K562 (cell line): ENCODE data around the gene BET1L. TPM values are rescaled to one million over a fixed set of nuclear protein-coding genes. Genes with fewer than 3 reads are reported as not detected.
A peak's percentile ranks its signal among the peaks of the same experiment; 100 is the strongest.

ENCODE experiments used
- ATAC-seq: fragments of 200-7000 bp; cut with Tn5 transposase; 3 replicates; pipeline ENCODE4 v1.9.1; 2020; ENCODE audit warnings: moderate library complexity
- BruUV-seq: library from RNA; stranded (reverse); fragments of 400-500 nt; replicated peaks from 2 replicates; lab custom pipeline; 2021; lab: Mats Ljungman, UMichigan
- CTCF ChIA-PET: fragments of 300-600 bp; formaldehyde crosslinking; extraction: SDS; loops from one replicate; lab custom pipeline; 2021; ENCODE audit warnings: low intra/inter-chr PET ratio; lab: Yijun Ruan, JAX
- POLR2A ChIA-PET: fragments of 300-600, 350-650 bp; sonication (Branson Sonifier 250); formaldehyde crosslinking; extraction: SDS; loops from one replicate; lab custom pipeline; 2021; ENCODE audit warnings: antibody characterized with exemption, inconsistent platforms; lab: Yijun Ruan, JAX
- DNase-seq, 4 experiments: peaks; one replicate each; pipeline versions ENCODE4 v3.0.0 to v3.0.0-alpha.2; 2011 to 2018; ENCODE audit warnings: low spot score in 3 of 4, mixed read lengths in 3 of 4; ENCODE audit errors: extremely low read depth in 1 of 4
- FAIRE-seq: peaks from 2 replicates; lab custom pipeline; 2011; peaks lifted over from hg19 to GRCh38; lab: Jason Lieb, UNC
- H2AFZ ChIP-seq: 2 replicates; pipeline ENCODE4 v1.6.0; 2011; ENCODE audit warnings: low read depth, low read length, control low read depth, inconsistent platforms
- H3K27ac ChIP-seq: fragments of 200-600 bp; 3 replicates; pipeline ENCODE4 v1.8.0; 2011; ENCODE audit warnings: low read depth, mild to moderate bottlenecking, control low read depth, inconsistent platforms, low read length, moderate library complexity, mixed read lengths; ENCODE audit errors: extremely low read depth
- H3K27me3 ChIP-seq, 2 experiments: fragments of 300-600 bp in 1 of 2; 2 replicates in 1 of 2; 3 replicates in 1 of 2; pipeline versions ENCODE4 v1.6.0 to v1.8.0; 2011; ENCODE audit warnings: inconsistent platforms in 2 of 2, low read length in 2 of 2, mild to moderate bottlenecking in 1 of 2, mixed read lengths in 1 of 2, moderate library complexity in 1 of 2; ENCODE audit not compliant: control insufficient read depth in 2 of 2, insufficient read depth in 2 of 2
- H3K36me3 ChIP-seq: fragments of 300-600 bp; 3 replicates; pipeline ENCODE4 v1.8.0; 2011; ENCODE audit warnings: mild to moderate bottlenecking, low read length, inconsistent platforms; ENCODE audit not compliant: control insufficient read depth, insufficient read depth
- H3K4me1 ChIP-seq, 2 experiments: fragments of 200-600 bp in 1 of 2; replicated peaks in 1 of 2; 2 replicates in 1 of 2; 3 replicates in 1 of 2; pipeline versions ENCODE4 v1.5.1 to v1.8.0; 2011; ENCODE audit warnings: inconsistent platforms in 2 of 2, low read length in 2 of 2, mild to moderate bottlenecking in 1 of 2, mixed read lengths in 1 of 2, moderate library complexity in 1 of 2; ENCODE audit not compliant: control insufficient read depth in 2 of 2, insufficient read depth in 2 of 2
- H3K4me2 ChIP-seq: 2 replicates; pipeline ENCODE4 v1.6.1; 2011; ENCODE audit warnings: low read length, control low read depth, inconsistent platforms, mixed read lengths; ENCODE audit not compliant: insufficient read depth
- H3K4me3 ChIP-seq: fragments of 200-600 bp; sonication (generic), shearing (Covaris generic); 2 replicates; pipeline ENCODE4 v1.5.1; 2016; ENCODE audit warnings: control low read depth, inconsistent platforms
- H3K79me2 ChIP-seq: fragments of 200-600 bp; 3 replicates; pipeline ENCODE4 v1.8.0; 2011; ENCODE audit warnings: low read length, inconsistent platforms; ENCODE audit not compliant: control insufficient read depth, insufficient read depth
- H3K9ac ChIP-seq, 2 experiments: 2 replicates each; pipeline versions ENCODE4 v1.6.0 to v1.6.1; 2011; ENCODE audit warnings: low read depth in 2 of 2, low read length in 2 of 2, control low read depth in 1 of 2, inconsistent platforms in 1 of 2, mild to moderate bottlenecking in 1 of 2, mixed read lengths in 1 of 2; ENCODE audit not compliant: insufficient read depth in 1 of 2
- H3K9me1 ChIP-seq: one replicate; pipeline ENCODE4 v1.6.0; 2011; ENCODE audit warnings: inconsistent platforms, mild to moderate bottlenecking, low read length, moderate library complexity; ENCODE audit not compliant: control insufficient read depth, insufficient read depth
- H3K9me3 ChIP-seq: replicated peaks from 2 replicates; pipeline ENCODE4 v1.5.1; 2011; ENCODE audit warnings: low read depth, low read length, inconsistent platforms; ENCODE audit not compliant: control insufficient read depth, insufficient read depth
- H4K20me1 ChIP-seq: replicated peaks from 2 replicates; pipeline ENCODE4 v1.6.1; 2011; ENCODE audit warnings: low read length, inconsistent platforms, mixed read lengths; ENCODE audit not compliant: control insufficient read depth, insufficient read depth
- CREM ChIP-seq: IDR thresholded peaks from 2 replicates; pipeline ENCODE4 v1.6.1; 2014; ENCODE audit warnings: antibody characterized with exemption, low read depth
- ILK ChIP-seq: fragments of 450-650 bp; IDR thresholded peaks from 2 replicates; pipeline ENCODE4 v1.6.1; 2016; ENCODE audit warnings: missing genetic modification characterization, low read depth, mild to moderate bottlenecking, missing compliant biosample characterization, moderate library complexity, borderline replicate concordance
- KAT7 ChIP-seq: sonication (generic); formaldehyde crosslinking; IDR thresholded peaks from 2 replicates; pipeline ENCODE4 v1.8.0; 2022; ENCODE audit warnings: missing genetic modification reagents, mild to moderate bottlenecking, borderline replicate concordance
- KDM5B ChIP-seq: fragments of 200-600 bp; sonication (generic); IDR thresholded peaks from 2 replicates; pipeline ENCODE4 v1.6.1; 2012; ENCODE audit warnings: low read depth, mild to moderate bottlenecking, moderate library complexity, low read length, control low read depth, inconsistent platforms; ENCODE audit not compliant: insufficient replicate concordance
- POLR2A ChIP-seq: fragments of 450-650 bp; conservative IDR thresholded peaks from 2 replicates; pipeline ENCODE4 v1.6.1; 2016
- POLR2G ChIP-seq: fragments of 200-400 bp; formaldehyde crosslinking; IDR thresholded peaks from 2 replicates; pipeline ENCODE4 v1.6.1; 2017; ENCODE audit warnings: low read depth, mild to moderate bottlenecking, antibody characterized with exemption, low read length, moderate library complexity
- SPI1 ChIP-seq: IDR thresholded peaks from 2 replicates; pipeline ENCODE4 v1.6.1; 2011; ENCODE audit warnings: low read depth, low read length, control low read depth, borderline replicate concordance
- TGIF2 ChIP-seq: sonication (generic); formaldehyde crosslinking; IDR thresholded peaks from 2 replicates; pipeline ENCODE4 v1.8.1; 2022; ENCODE audit warnings: mild to moderate bottlenecking, missing genetic modification reagents, moderate library complexity
- U2AF2 ChIP-seq: fragments of 200-400 bp; formaldehyde crosslinking; optimal IDR thresholded peaks from 2 replicates; pipeline ENCODE3; 2017; ENCODE audit warnings: low read depth, mild to moderate bottlenecking, low read length
- ZNF445 ChIP-seq: fragments of 250-450 bp; sonication (Bioruptor Pico); IDR thresholded peaks from 2 replicates; pipeline ENCODE4 v1.4.0; 2020; ENCODE audit warnings: low read depth, mild to moderate bottlenecking, moderate library complexity
- WGBS: fragments of 100-300 bp; shearing (Covaris generic); methylation state at CpG from one replicate; pipeline ENCODE4 v1.1.6; 2016; ENCODE audit warnings: low coverage, mixed read lengths; ENCODE audit not compliant: insufficient coverage; ENCODE audit errors: missing lambda C conversion rate; 5-methylcytosine and 5-hydroxymethylcytosine counted together
- in situ Hi-C: fragments of 300-500 bp; cut with MboI; formaldehyde crosslinking; loops from 4 replicates; pipeline ENCODE4 v1.15.0; 2018; ENCODE audit warnings: inconsistent platforms, mixed read lengths
- intact Hi-C: fragments of 100-400 bp; cut with micrococcal nuclease; formaldehyde crosslinking; loops from 2 replicates; pipeline ENCODE4 v1.14.2; 2022
- polyA plus RNA-seq, 8 experiments: library from polyadenylated mRNA; depleted of rRNA in 4 of 8; stranded (reverse) in 5 of 8; unstranded in 3 of 8; fragments of >200 nt; fragmentation: Nextera tagmentation in 2 of 8; fragmentation: Illumina TruSeq in 1 of 8; extraction: Ambion mirVana in 2 of 8; extraction: Trizol in 1 of 8; gene quantifications; 2 replicates each; pipeline versions ENCODE4 v1.2.1 to v1.2.3, GENCODE V29; 2011 to 2014; ENCODE audit warnings: inconsistent platforms in 1 of 8, missing spikeins in 1 of 8
- total RNA-seq, 7 experiments: library from RNA; depleted of rRNA in 6 of 7; stranded (reverse); fragments of >200 nt in 6 of 7; fragmentation: Illumina TruSeq in 2 of 7; extraction: Trizol in 2 of 7; gene quantifications; 2 replicates each; pipeline versions ENCODE4 v1.2.1 to v1.2.3, GENCODE V29; 2011 to 2021; ENCODE audit warnings: low replicate concordance in 1 of 7
- TF ChIP-seq, protein P1 (sequence below): fragments of 450-650 bp; IDR thresholded peaks from 2 replicates; pipeline ENCODE4 v1.6.1; 2016; ENCODE audit warnings: borderline replicate concordance

Gene BET1L
- total and polyA plus RNA-seq, 9 of the 15 experiments (the other 6 are each of a cell fraction or from before 2014, with no cell fraction given) = 9.9 to 69.1 (median 19.9) TPM

DNA sequence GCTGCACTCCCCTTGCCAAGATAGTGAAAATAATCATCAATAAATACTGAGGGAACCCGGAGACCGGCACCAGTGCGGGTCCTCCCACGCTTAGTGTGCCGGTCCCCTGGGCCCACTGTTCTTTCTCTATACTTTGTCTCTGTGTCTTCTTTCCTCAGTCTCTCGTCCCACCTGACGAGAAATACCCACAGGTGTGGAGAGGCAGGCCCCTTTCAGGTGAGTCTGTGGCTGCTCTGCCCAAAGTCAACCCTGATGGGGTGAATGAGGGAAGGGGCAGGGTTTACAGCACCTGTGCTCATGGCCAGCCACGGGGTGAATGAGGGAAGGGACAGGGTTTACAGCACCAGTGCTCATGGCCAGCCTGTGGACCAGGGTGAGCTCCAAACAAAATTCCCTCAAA, 4.7 kb downstream of the BET1L start:
- ATAC-seq = no peak
- BruUV-seq = no TSS peak
- no peaks in the 10 kb centered on the region for H3K9me1 ChIP-seq
- H3K9ac ChIP-seq = no peak overlapping the region
- no peak for DNase-seq
- CTCF ChIA-PET = no interaction called here
- peaks cover 52% of the 10 kb centered on the region for H3K36me3 ChIP-seq
- H3K9me3 ChIP-seq = no peaks in the 10 kb centered on the region
- H3K27ac ChIP-seq = no peak overlapping the region
- no peak overlapping the region for H3K4me3 ChIP-seq
- FAIRE-seq = no peak
- peaks cover 35% of the 10 kb centered on the region for H3K79me2 ChIP-seq
- POLR2A ChIA-PET = interaction anchor here (0.9 kb wide), 1 partner anchor 10 kb away, joined by 3 read pairs; no protein-coding TSS in a partner anchor
- no peak overlapping the region for H3K4me2 ChIP-seq
- 0 out of 2 replicates have a peak, but pooled peaks have one; percentile 13 for TF ChIP-seq POLR2A
- 0 out of 2 replicates have a peak, but pooled peaks have one; percentile 25 for TF ChIP-seq POLR2G
- TF ChIP-seq TGIF2 (CRISPR knock-in tag) = no peak
- H3K27me3 ChIP-seq = no peaks in the 10 kb centered on the region
- intact Hi-C loops (no loop called here), in situ Hi-C loops (no loop called here)
- H3K4me1 ChIP-seq = peaks cover 24 to 54% of the 10 kb centered on the region in 2 experiments; a peak in 4 of 5 replicates
- H2AFZ ChIP-seq = no peak overlapping the region
- 70% methylated on average over 8 of the region's 8 CpGs for WGBS
- peaks cover 25% of the 10 kb centered on the region for H4K20me1 ChIP-seq

DNA sequence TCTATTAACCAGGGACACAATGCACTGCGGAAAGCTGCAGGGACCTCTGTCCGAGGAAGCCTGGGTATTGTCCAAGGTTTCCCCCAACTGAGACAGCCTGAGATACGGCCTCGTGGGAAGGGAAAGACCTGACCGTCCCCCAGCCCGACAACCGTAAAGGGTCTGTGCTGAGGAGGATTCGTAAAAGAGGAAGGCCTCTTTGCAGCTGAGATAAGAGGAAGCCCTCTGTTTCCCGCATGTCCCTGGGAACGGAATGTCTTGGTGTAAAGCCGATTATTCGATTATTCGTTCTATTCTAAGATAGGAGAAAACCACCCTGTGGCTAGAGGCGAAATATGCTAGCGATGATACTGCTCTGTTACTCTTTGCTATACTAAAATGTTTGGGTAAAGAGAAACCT, 5.2 kb downstream of the BET1L start:
- BruUV-seq = no TSS peak

More for the DNA sequence above, 5.2 kb downstream of the BET1L start:
- Histone ChIP-seq H3K4me2 (no peak overlapping the region), H3K4me1 (peaks cover 24 to 57% of the 10 kb centered on the region in 2 experiments; a peak in 4 of 5 replicates), H4K20me1 (peaks cover 25% of the 10 kb centered on the region), H3K27me3 (no peaks in the 10 kb centered on the region), H3K9me1 (no peaks in the 10 kb centered on the region), H3K36me3 (peaks cover 52% of the 10 kb centered on the region), H3K9me3 (no peaks in the 10 kb centered on the region), H3K79me2 (peaks cover 32% of the 10 kb centered on the region), H3K9ac (no peak overlapping the region), H3K27ac (no peak overlapping the region), H2AFZ (no peak overlapping the region), H3K4me3 (no peak overlapping the region)
- CTCF ChIA-PET = no interaction called here
- POLR2A ChIA-PET = interaction anchor here (0.9 kb wide), 1 partner anchor 10 kb away, joined by 3 read pairs; no protein-coding TSS in a partner anchor
- FAIRE-seq (no peak), DNase-seq (no peak), ATAC-seq (no peak)
- intact Hi-C loops (no loop called here), in situ Hi-C loops (no loop called here)
- TF ChIP-seq CREM (no peak), SPI1 (peak; percentile 80; the same call in 1 of the 2 replicates), ZNF445 (CRISPR knock-in tag) (no peak), KAT7 (CRISPR knock-in tag) (peak; percentile 51; the same call in 1 of the 2 replicates), U2AF2 (no peak), KDM5B (peak; percentile 10), ILK (tag) (no peak)
- TF ChIP-seq, protein P1, sequence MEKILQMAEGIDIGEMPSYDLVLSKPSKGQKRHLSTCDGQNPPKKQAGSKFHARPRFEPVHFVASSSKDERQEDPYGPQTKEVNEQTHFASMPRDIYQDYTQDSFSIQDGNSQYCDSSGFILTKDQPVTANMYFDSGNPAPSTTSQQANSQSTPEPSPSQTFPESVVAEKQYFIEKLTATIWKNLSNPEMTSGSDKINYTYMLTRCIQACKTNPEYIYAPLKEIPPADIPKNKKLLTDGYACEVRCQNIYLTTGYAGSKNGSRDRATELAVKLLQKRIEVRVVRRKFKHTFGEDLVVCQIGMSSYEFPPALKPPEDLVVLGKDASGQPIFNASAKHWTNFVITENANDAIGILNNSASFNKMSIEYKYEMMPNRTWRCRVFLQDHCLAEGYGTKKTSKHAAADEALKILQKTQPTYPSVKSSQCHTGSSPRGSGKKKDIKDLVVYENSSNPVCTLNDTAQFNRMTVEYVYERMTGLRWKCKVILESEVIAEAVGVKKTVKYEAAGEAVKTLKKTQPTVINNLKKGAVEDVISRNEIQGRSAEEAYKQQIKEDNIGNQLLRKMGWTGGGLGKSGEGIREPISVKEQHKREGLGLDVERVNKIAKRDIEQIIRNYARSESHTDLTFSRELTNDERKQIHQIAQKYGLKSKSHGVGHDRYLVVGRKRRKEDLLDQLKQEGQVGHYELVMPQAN = no peak
- WGBS = 68% methylated on average over 15 of the region's 15 CpGs
